ENCODE data around the gene ZNF530.

Gene ZNF530

DNA sequence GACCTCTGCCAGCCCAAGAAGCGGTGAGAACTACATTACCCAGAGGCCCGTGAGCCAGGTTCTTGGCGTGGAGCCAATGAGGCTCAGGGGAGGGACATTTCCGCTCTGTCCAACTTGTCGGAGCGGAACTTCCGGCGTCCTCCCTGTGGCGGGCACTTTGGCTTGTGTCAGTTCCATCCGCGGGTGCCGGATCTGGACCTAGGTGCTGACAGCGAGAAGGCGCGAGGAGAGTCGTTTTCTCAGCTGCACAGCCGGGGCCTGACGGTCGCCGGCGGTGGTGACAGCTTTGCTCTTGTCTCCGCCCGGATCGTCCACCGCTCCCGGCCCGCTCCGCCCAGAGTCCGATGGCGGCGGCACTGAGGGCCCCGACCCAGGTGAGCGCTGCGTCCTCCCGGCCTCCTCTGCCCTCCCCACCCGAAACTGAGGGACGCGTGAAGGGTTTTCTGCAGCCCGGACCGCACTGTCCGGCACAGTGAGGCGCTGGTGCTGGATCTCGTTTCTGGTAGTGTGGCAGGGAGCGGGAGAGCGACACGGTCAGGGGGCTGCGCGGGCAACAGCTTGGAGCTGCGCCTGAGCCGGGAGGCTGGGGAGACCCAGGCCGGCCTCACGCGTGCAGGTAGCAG lies at the start of gene ZNF530:
TSS of gene ZNF530 (plus strand) at position 125 of the 623 bp plus-strand sequence. CDS start 4,461 bp downstream, outside the sequence.
- peak; percentile 87 for DNase-seq (ENCODE audit: low spot score)

DNA sequence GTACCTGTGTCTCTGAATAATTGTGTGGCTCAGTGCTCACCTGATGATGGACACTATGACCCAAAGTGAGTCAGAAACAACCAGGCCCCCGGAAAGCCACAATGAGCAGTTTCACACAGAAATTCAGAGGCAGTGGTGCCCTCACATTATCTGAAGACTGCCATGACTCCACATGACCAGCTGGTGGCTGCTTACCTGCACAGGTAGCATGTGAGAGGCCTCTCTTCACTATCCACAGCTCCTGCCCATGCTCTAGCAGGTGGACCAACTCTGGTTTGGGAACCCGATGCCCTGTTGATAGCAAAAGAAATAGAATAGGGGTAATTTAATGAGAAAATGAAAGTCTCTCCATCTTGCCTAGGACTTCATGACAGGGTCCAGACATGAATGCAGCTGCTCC lies 47.3 kb upstream of the ZNF530 start:
- DNase-seq (ENCODE audit: low spot score): no peak

DNA sequence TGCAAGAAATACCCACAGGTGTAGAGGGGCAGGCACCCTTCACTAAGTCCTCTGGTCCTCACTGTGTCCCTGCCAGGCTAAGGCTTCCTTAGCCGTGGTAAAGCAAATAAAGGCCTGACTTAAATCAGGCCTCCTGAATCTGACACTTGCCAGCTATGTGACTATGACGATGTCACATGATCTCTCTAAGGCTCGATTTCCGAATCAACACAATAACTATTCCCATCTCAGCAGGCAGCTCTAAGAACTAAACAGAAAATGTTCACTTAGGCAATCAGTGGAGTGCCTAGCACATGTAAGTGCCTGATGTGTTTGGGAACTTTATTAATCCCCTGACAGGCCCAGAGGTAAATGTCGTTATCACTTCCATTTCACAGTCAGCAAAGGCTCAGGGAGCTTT lies 42.0 kb upstream of the ZNF530 start:
- no peak for DNase-seq (ENCODE audit: low spot score)

DNA sequence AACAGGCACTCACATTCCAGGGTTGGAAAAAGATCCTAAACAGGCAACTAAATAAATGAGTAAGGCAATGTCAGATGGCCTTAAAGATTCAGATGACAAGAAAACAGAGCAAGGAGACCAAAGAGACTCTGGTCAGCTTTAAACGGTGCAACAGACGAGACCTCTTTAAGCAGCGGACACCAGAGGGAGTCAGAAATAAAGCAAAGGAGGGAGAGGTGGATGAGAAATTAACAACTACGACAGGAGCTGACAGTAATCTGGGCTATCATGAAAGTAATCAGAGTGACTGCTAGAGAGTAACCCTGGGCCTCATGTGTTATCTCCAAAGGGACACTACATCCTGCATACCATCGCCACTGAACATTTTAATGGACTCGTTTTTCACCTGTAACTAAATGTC lies 41.2 kb upstream of the ZNF530 start:
- no peak for DNase-seq (ENCODE audit: low spot score)

DNA sequence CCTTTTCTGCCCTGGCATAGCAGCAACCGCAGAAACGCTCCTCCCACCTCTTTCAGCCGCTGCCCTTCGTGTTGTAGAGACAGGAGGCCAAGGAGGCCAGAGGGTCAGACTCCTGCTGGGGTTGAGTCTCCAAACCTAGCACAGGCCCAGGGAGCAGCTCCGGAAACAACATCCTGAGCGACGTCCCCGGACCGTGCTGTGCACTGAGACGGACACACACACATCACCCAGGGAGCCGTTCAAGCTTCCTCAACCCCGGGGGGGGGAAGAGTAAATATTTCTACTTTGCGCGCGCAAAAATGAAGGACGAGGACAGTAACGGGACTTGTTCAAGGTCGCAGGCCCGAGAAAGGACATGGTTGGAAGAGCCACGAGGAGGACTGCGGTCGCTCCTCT lies 40.7 kb upstream of the ZNF530 start:
- DNase-seq (ENCODE audit: low spot score): no peak

DNA sequence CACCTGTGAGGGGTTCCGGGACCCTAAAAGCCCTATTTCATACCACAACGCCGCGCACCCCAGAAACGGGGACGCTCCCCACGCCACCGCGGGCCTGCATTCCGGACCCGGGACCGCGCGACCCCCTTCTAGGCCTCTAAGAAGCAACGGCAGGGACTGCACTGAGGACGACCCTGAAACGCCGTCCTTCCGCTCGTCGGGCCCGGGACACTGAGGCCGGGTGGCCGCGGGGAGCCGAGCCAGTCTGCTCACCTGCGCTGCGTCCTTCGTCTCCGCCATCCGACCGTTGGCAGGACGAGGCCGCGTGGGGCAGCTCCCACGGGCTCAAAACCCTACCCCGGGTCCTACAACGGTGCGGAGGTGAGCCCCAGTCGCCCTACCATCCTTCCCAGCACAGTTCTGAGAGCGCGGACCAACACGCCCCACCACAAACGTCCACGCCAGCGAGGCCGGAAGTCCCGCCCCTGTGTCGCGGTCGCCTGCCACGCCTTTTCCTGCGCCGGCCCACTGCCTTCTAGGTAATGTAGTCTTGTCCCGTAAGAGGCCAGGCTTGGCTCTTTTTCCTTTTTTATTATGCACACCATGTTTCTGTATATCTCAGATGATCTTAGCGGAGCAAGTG lies 40.2 kb upstream of the ZNF530 start, which contains the start of gene ZNF550:
TSS of gene ZNF550 (minus strand) at position 460 of the 622 bp plus-strand sequence. CDS start at position 279, 181 bp downstream.
- peak; percentile 77 for DNase-seq (ENCODE audit: low spot score)

DNA sequence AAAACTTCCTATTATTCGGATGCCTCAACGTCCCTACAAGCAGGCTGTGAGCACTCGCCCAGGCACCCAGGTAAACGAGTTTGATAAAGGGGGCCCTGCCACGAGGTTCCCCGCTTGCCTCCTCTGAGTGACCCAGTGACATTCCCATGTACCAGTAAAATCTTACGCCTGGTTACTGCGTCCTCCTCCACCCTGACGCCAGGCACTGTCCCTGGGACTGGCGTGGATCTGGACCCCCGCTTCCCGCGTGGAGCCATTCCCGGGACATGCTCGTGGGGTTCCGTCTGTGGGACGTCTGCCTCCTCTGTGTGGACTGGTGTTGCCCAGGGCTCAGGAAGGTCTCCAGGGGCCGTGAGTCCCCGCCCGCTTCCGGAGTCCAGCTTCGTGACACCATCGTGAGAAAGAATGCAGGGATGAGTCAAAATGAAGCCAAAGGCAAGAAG lies 39.6 kb upstream of the ZNF530 start:
- DNase-seq (ENCODE audit: low spot score): no peak

DNA sequence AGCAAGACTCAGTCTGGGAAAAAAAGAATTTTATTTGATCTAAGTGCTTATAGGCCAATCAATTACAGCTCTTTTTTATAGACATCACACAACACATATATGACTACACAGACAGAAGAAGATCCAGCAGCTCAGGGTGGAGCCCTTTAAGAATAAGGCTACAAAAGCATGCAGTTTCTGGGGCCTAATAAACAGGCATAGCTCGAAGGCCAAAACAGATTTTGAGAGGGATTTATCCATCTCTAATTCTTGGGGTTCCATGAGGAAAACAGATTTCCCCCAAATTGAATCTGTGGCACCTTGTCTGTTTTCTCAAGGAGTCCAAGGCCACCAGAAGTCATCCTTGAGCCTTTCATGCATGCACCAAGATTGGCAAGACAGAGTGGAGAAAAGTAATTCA lies 36.1 kb upstream of the ZNF530 start:
- DNase-seq (ENCODE audit: low spot score): no peak

DNA sequence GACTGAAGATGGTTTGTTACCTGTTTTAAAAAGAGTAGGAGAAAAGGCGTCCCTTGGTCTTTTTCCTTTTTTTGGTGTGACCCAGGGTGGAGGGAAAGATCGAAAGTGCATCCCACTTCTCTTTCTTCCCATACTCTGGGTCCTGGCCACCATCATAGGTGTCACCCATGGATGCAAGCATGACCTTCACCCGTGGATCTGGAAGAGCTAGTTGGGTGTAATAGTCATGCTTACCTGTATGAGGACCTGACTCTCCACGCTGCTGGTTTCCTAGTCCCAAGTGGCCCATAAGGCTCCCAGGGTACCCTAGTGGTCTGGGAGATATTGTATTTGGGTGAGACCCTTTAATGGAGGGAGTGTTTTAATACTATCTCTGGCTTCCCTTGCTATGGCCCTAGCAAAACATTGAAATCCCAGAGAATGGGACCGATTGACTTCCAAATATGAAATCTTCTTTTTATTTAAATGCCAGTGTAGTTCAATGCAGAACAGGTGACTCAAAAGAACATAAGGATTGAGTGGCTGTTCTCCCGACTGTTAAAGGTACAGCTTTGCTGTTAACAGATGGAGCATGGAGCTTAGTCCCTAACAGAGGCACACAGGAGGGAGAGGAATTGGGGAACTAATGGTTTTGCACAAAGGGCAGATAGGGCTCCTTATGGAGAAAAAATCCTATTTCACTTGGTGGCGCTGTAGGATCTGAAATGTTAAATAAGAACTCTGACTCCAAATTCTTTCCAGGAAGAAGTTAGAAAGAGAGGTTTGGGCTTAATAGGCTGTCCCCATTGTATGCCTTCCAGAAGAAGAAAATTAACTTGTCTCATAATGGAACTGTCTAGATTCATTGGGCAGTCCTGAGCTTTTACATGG lies 33.1 kb upstream of the ZNF530 start:
- no peak for DNase-seq (ENCODE audit: low spot score)

DNA sequence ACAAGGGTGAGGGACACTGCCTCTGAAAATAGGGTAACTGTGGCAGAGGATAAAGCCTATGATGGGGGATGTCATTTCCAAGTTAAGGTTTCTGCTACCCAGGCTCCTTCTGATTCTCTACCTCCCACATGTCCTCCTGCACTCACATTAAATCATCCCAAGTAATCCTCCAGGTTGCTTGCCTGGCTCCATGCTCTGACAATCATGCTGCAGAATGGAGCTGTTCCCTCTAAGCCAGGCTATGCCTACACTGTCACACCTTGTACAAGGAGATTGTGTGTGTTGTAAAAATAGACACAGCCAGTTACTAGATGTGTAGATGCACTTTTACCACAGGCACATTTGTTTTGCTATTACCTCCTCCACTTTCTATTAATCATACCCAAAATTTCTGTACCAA lies 29.0 kb upstream of the ZNF530 start:
- DNase-seq (ENCODE audit: low spot score): no peak

DNA sequence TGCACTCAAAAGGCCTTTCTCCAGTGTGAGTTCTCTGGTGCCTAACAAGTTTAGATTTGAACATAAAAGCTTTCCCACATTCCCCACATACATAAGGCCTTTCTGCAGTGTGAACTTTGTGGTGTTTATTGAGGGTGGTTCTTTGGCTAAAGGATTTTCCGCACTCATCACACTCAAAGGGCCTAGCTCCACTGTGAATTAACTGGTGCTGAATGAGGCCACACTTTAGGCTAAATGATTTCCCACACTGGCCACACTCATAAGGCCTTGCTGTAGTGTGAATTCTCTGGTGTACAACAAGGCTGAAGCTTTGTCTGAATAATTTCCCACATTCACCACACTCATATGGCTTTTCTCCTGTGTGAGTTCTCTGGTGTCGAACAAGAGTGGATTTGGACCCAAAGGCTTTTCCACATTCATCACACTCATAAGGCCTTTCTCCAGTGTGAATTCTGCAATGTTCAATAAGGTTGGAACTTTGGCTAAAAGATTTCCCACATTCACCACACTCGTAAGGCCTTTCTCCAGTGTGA lies 27.2 kb upstream of the ZNF530 start:
- DNase-seq (ENCODE audit: low spot score): no peak

DNA sequence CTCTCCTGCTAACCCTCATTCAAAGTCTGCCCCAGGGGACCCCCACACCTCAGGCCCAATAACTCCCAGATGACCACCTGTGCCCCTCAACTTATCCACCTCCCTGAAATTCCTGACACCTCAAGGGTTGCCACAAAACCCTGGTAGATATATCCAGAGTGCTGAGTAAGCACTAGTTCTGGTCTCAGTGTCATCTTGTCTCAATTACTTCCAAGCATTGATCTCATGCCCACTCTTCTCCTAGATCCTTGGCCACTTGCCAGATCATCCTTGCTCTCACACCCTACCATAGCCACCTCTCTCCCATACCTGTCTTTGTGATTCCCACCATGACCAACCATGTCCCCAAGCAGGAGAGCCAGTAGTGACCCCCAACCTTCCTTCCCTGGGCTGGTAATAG lies 23.0 kb upstream of the ZNF530 start:
- DNase-seq (ENCODE audit: low spot score): no peak

DNA sequence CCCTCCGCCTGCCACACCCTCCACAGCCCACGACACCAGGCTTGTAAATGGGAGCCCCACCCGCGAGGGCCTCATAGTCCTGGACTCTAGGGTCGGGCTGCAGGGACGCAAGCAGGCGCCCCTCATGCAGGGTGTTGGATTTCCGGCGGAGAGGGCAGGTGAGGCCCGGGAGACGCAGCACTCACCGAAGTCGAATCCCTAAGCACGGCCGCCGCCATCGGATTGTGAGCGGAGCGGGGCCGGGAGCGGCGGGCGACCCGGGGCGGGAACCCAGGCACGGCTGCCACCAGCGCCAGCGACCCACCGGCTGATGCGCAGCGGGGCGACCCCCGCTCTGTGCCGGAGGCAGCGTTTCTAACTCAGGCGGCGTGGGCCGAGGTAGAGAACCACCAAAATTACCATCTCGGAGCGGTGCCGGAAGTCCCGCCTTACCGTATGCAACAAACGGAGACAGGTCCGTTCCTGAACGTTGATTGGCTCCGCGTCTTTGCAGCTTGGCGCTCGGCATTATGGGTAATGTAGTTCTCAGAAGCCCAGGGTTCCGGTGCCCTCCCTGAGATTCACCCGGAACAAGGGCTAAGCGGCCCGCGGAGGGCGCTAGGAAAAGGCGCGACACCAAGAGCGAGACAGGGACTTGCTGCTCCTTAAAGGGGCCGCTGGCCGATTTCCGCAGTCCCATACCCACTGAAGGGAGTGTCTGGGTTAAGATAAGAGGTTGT lies 21.0 kb upstream of the ZNF530 start, which contains the start of gene ZNF416:
TSS of gene ZNF416 (minus strand) at position 425 of the 719 bp plus-strand sequence. CDS start at position 218, 207 bp downstream.
- peak; percentile 98 for DNase-seq (ENCODE audit: low spot score)

DNA sequence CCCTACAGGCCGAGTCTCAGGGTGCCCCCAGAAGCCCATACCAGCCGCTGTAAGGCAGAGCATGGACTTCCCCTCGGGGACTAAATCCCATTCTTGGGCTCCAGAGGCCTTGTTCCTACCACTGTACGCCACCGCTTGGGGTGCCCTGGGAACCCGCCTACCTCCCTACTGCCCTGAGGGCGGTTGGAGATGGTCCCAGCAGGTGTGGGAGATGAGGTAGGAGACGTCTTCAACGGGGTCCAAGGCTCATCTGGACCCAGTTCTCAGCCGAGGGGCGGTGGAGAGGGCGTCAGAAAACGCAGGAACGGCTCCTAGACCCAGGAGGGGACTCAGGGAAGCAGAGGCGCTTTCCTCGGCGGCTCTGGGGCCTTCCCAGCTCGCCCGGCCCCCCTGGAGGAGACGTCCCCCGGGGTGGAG lies 16.6 kb upstream of the ZNF530 start:
- no peak for DNase-seq (ENCODE audit: low spot score)

DNA sequence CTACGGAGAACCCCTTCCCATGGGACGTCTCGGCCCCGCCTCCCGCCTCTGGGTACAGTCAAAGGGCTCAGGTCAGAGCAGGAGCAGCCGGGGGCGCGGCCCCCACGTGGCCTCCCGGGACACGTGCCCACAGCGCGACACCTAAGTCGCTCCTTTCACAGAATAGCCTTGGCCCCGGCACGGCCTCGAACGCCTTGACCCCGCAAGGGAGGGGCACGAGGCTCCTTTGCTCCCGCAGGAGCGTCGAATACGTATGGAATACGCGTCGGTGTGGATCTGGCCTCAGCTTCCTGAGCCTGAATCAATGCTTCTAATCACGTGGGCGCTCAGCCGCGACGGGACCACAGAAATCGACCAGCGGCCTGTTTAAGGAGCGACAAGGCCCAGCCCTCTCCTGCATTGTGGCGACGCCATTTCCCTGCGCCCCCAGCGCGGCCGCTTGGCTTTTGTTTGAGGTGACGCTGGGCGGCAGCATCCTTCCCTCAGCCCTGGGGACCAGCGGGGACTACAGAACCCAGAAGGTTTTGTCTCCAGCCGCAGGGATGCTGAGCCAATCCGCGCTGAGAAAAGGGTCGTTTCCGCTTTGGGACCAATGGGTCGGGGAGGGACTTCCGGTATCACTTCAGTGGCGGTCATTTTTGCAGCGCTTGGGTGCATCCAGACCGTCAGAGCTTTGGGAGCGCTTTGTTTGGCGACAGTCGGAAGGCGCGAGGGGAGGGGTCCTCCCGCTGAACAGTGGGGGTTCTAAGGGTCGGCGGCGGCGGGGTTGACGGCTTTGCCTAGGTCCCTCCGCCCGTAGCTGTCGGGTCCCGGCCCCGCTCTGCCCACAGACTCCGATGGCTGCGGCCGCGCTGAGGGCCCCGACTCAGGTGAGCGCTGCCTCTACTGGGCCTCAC lies 15.9 kb upstream of the ZNF530 start, which contains the start of gene ZIK1:
TSS of gene ZIK1 (plus strand) at position 625 of the 896 bp plus-strand sequence. CDS start at position 837, 212 bp downstream.
- DNase-seq (ENCODE audit: low spot score): peak; percentile 95

DNA sequence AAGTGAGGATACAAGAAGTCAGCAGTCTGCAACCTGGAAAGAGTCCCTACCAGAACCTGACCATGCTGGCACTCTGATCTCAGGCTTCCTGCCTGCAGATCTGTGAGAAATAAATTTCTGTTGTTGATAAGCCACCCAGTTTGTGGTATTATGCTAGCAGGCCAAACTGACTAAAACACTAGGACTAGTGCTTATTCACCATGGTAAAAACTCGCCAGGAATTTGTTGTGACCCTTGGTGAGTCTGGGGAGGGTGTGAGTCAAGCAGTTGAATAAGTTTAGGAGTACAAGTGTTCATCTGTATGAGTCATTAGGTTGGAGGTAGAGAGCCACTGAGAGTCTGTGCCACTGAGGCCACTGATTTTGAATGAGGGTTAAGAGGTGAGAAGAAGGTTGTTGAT lies 12.2 kb upstream of the ZNF530 start:
- DNase-seq (ENCODE audit: low spot score): no peak

DNA sequence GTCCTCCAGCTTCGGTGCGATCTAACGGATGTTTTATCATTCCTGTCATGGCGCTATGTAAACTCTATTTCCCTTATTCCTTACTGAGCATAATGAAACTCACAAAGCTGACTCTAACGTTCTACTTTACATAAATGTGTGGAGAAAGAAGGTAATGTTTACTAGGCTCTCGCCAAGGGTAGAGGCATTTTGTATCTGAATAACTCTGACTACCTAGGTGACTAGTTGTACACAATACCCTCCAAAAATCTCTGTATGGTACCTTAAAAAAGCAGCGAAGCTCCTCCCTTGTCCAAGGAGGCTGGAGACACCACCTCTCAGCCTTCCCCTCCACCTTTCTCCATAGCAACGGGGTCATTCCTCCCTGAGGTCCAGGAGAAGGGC lies 316 bp upstream of the ZNF530 start:
- no peak for DNase-seq (ENCODE audit: low spot score)

DNA sequence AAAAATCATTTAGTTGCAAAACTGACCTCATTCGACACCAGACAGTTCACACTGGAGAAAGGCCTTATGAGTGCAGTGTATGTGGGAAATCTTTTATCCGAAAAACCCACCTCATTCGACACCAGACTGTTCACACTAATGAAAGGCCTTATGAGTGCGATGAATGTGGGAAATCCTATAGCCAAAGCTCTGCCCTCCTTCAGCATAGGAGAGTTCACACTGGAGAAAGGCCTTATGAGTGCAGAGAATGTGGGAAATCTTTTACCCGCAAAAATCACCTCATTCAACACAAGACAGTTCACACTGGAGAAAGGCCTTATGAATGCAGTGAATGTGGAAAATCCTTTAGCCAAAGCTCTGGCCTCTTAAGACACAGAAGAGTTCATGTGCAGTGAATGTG lies 7.2 kb downstream of the ZNF530 start:
- DNase-seq (ENCODE audit: low spot score): no peak

DNA sequence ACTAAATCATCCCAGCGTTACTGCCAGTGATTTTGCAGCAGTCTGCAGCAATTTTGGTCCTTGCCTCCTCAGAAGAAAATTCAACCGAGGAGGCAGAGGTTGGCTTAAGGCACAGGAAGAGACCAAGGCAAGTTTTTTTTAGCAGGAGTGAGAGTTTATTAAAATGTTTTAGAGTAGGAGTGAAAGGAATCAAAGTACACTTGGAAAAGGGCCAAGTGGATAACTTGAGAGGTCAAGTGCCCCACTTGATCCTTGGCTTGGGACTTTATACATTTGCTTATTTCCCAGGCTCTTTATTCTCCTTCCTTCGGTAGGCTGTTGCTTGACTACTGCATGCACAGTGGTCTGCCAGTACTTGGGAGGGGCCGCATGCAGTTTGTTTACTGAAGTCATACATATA lies 11.4 kb downstream of the ZNF530 start:
- DNase-seq (ENCODE audit: low spot score): no peak

DNA sequence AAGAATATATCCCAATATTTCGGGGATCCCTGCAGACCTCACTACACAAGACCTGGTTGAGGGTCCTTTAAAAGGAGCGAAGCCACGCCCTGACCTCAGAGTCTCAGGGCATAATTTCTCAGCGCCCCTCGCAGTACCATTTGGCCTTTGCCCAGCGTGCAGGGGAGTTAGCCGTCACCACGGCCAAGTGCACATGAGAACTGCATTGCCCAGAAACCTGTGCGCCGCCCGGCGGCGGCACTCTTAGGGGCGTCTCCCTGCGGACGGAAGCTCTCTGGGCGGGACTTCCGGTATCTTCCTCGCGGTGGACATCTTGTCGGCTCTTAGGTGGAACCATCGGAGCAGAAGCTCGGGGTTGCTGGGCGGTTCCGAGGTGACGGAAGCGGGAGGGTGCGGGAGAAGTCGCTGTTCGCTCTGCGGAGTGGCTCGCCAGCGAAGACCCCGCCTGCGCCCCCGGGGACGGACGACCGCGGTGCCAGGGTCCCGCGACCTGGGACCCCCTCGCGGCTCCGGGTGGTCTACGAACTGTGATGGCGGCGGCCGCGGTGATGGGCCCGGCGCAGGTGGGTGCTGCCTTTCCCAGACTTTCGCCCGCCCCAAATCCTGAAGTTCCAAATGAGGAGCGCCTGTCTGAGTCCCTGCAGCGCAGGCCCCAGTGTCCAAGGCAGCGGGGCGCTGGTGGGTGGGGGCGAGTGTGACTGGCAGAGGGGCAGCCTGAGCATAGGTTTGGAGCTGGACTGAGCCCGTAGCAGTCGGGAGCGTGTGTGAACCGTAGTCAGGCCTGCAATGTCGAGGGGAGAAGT lies 14.5 kb downstream of the ZNF530 start, which contains the start of gene ZNF134:
TSS of gene ZNF134 (plus strand) at position 302 of the 803 bp plus-strand sequence. CDS start 5,227 bp downstream, outside the sequence.
- peak; percentile 84 for DNase-seq (ENCODE audit: low spot score)

Data from globus pallidus (tissue), 1 donor.